ENCODE data around the gene ROBO1. TPM values are rescaled to one million over a fixed set of nuclear protein-coding genes. Genes with fewer than 3 reads are reported as not detected.

ROBO1 gene
- total RNA-seq, 1 experiment from 2014 or later = 73.4 TPM

- H3K27me3 ChIP-seq = no peaks in the 10 kb centered on the region
- no peak overlapping the region; the same call in 1 of the 2 replicates for H3K27ac ChIP-seq
- DNase-seq = no peak
- 0 out of 2 replicates have a peak, but pooled peaks cover 7% of the 10 kb centered on the region for H3K4me1 ChIP-seq
- H3K36me3 ChIP-seq = no peaks in the 10 kb centered on the region
- H3K9me3 ChIP-seq (replicated peaks) = no peaks in the 10 kb centered on the region
- no peak overlapping the region for H3K4me3 ChIP-seq
These were observed 889.0 kb downstream of the ROBO1 start for GRCh38 chr3:78878789-78879188.

GRCh38 chr3:78878011-78878410, 889.8 kb downstream of the ROBO1 start:
- no peak overlapping the region for H3K4me3 ChIP-seq
- no peaks in the 10 kb centered on the region for H3K27me3 ChIP-seq
- no peaks in the 10 kb centered on the region for H3K9me3 ChIP-seq (replicated peaks)
- DNase-seq = no peak
- no peaks in the 10 kb centered on the region for H3K36me3 ChIP-seq
- H3K27ac ChIP-seq = no peak overlapping the region
- 0 out of 2 replicates have a peak, but pooled peaks cover 7% of the 10 kb centered on the region for H3K4me1 ChIP-seq

GRCh38 chr3:78875851-78876250, 891.9 kb downstream of the ROBO1 start:
- Histone ChIP-seq H3K27me3 (no peaks in the 10 kb centered on the region), H3K9me3 (replicated peaks) (no peaks in the 10 kb centered on the region), H3K4me1 (0 out of 2 replicates have a peak, but pooled peaks cover 7% of the 10 kb centered on the region), H3K36me3 (no peaks in the 10 kb centered on the region), H3K27ac (no peak overlapping the region), H3K4me3 (no peak overlapping the region)
- no peak for DNase-seq

- Histone ChIP-seq H3K4me3 (no peak overlapping the region), H3K4me1 (0 out of 2 replicates have a peak, but pooled peaks cover 7% of the 10 kb centered on the region), H3K9me3 (replicated peaks) (no peaks in the 10 kb centered on the region), H3K36me3 (no peaks in the 10 kb centered on the region), H3K27me3 (no peaks in the 10 kb centered on the region), H3K27ac (no peak overlapping the region)
- DNase-seq = no peak
These were observed 892.4 kb downstream of the ROBO1 start for GRCh38 chr3:78875436-78875835.

- Histone ChIP-seq H3K27me3 (no peaks in the 10 kb centered on the region), H3K27ac (no peak overlapping the region), H3K4me3 (no peak overlapping the region), H3K9me3 (replicated peaks) (no peaks in the 10 kb centered on the region), H3K36me3 (no peaks in the 10 kb centered on the region), H3K4me1 (no peaks in the 10 kb centered on the region)
- DNase-seq = no peak
These were observed 894.2 kb downstream of the ROBO1 start for GRCh38 chr3:78873641-78874040.

GRCh38 chr3:78872195-78872594, 895.6 kb downstream of the ROBO1 start:
- no peak overlapping the region for H3K4me3 ChIP-seq
- H3K4me1 ChIP-seq = no peaks in the 10 kb centered on the region
- H3K36me3 ChIP-seq = no peaks in the 10 kb centered on the region
- no peak for DNase-seq
- no peak overlapping the region for H3K27ac ChIP-seq
- no peaks in the 10 kb centered on the region for H3K27me3 ChIP-seq
- no peaks in the 10 kb centered on the region for H3K9me3 ChIP-seq (replicated peaks)

GRCh38 chr3:78871048-78871447, 896.8 kb downstream of the ROBO1 start:
- Histone ChIP-seq H3K9me3 (replicated peaks) (no peaks in the 10 kb centered on the region), H3K4me1 (no peaks in the 10 kb centered on the region), H3K27me3 (no peaks in the 10 kb centered on the region), H3K36me3 (no peaks in the 10 kb centered on the region), H3K27ac (no peak overlapping the region), H3K4me3 (no peak overlapping the region)
- no peak for DNase-seq

GRCh38 chr3:78870484-78870883, 897.3 kb downstream of the ROBO1 start:
- H3K36me3 ChIP-seq = no peaks in the 10 kb centered on the region
- H3K4me1 ChIP-seq = no peaks in the 10 kb centered on the region
- H3K9me3 ChIP-seq (replicated peaks) = no peaks in the 10 kb centered on the region
- H3K27me3 ChIP-seq = no peaks in the 10 kb centered on the region
- no peak for DNase-seq
- H3K27ac ChIP-seq = no peak overlapping the region
- H3K4me3 ChIP-seq = no peak overlapping the region

- H3K9me3 ChIP-seq (replicated peaks) = no peaks in the 10 kb centered on the region
- H3K27me3 ChIP-seq = no peaks in the 10 kb centered on the region
- no peak for DNase-seq
- no peak overlapping the region for H3K4me3 ChIP-seq
- H3K36me3 ChIP-seq = no peaks in the 10 kb centered on the region
- H3K27ac ChIP-seq = no peak overlapping the region
- no peaks in the 10 kb centered on the region for H3K4me1 ChIP-seq
These were observed 899.2 kb downstream of the ROBO1 start for GRCh38 chr3:78868570-78868969.

GRCh38 chr3:78867409-78868372, 900.1 kb downstream of the ROBO1 start:
- no peak for DNase-seq
- no peaks in the 10 kb centered on the region for H3K9me3 ChIP-seq (replicated peaks)
- no peak overlapping the region for H3K4me3 ChIP-seq
- H3K27me3 ChIP-seq = no peaks in the 10 kb centered on the region
- H3K36me3 ChIP-seq = no peaks in the 10 kb centered on the region
- no peaks in the 10 kb centered on the region for H3K4me1 ChIP-seq
- H3K27ac ChIP-seq = no peak overlapping the region

- Histone ChIP-seq H3K4me3 (no peak overlapping the region), H3K27me3 (no peaks in the 10 kb centered on the region), H3K4me1 (no peaks in the 10 kb centered on the region), H3K27ac (no peak overlapping the region), H3K36me3 (no peaks in the 10 kb centered on the region), H3K9me3 (replicated peaks) (no peaks in the 10 kb centered on the region)
- DNase-seq = no peak
These were observed 904.2 kb downstream of the ROBO1 start for GRCh38 chr3:78863306-78864203.

- Histone ChIP-seq H3K4me1 (no peaks in the 10 kb centered on the region), H3K36me3 (no peaks in the 10 kb centered on the region), H3K9me3 (replicated peaks) (no peaks in the 10 kb centered on the region), H3K4me3 (no peak overlapping the region), H3K27ac (no peak overlapping the region), H3K27me3 (no peaks in the 10 kb centered on the region)
- no peak for DNase-seq
These were observed 906.6 kb downstream of the ROBO1 start for GRCh38 chr3:78861156-78861555.

GRCh38 chr3:78860567-78860966, 907.2 kb downstream of the ROBO1 start:
- Histone ChIP-seq H3K4me1 (peaks cover 1% of the 10 kb centered on the region; the same call in 1 of the 2 replicates), H3K4me3 (no peak overlapping the region), H3K27me3 (no peaks in the 10 kb centered on the region), H3K9me3 (replicated peaks) (no peaks in the 10 kb centered on the region), H3K27ac (no peak overlapping the region), H3K36me3 (no peaks in the 10 kb centered on the region)
- DNase-seq = no peak

- Histone ChIP-seq H3K4me3 (no peak overlapping the region), H3K27me3 (no peaks in the 10 kb centered on the region), H3K4me1 (peaks cover 6% of the 10 kb centered on the region; the same call in 1 of the 2 replicates), H3K36me3 (no peaks in the 10 kb centered on the region), H3K27ac (no peak overlapping the region), H3K9me3 (replicated peaks) (no peaks in the 10 kb centered on the region)
- DNase-seq = no peak
These were observed 908.9 kb downstream of the ROBO1 start for GRCh38 chr3:78858910-78859309.

- no peaks in the 10 kb centered on the region for H3K36me3 ChIP-seq
- no peaks in the 10 kb centered on the region for H3K9me3 ChIP-seq (replicated peaks)
- H3K27ac ChIP-seq = no peak overlapping the region
- H3K4me3 ChIP-seq = no peak overlapping the region
- no peaks in the 10 kb centered on the region for H3K27me3 ChIP-seq
- peaks cover 6% of the 10 kb centered on the region; the same call in 1 of the 2 replicates for H3K4me1 ChIP-seq
- DNase-seq = no peak
These were observed 909.6 kb downstream of the ROBO1 start for GRCh38 chr3:78858174-78858573.

All from SJCRH30 (cell line).